GM21723 (cell line): Measurements from ENCODE around the gene RFX6.

ENCODE experiments used
- ATAC-seq: cut with Tn5 transposase; IDR thresholded peaks from one replicate; pipeline ENCODE4 v1.9.1; 2021; ENCODE audit warnings: mild to moderate bottlenecking, moderate library complexity; ENCODE audit not compliant: unreplicated experiment

Gene RFX6

GRCh38 chr6:116969211-116969863, 92.3 kb downstream of the RFX6 start:
- ATAC-seq = peak; percentile 82

GRCh38 chr6:116971959-116972358, 94.9 kb downstream of the RFX6 start:
- ATAC-seq = peak; percentile 80

GRCh38 chr6:116973976-116974375, 96.9 kb downstream of the RFX6 start:
- no peak for ATAC-seq

- no peak for ATAC-seq
Measured at GRCh38 chr6:116974526-116975316, 97.7 kb downstream of the RFX6 start.

GRCh38 chr6:116975600-116975999, 98.6 kb downstream of the RFX6 start:
- ATAC-seq = no peak

- ATAC-seq = no peak
Measured at GRCh38 chr6:116979560-116979959, 102.5 kb downstream of the RFX6 start.
